SK-N-SH (cell line): ENCODE data around the gene NDUFAF4. TPM values are rescaled to one million over a fixed set of nuclear protein-coding genes. Genes with fewer than 3 reads are reported as not detected.

Source experiments
- CTCF ChIA-PET: fragments of 300-600, 350-600 bp; formaldehyde crosslinking; extraction: SDS; loops from one replicate; lab custom pipeline; 2021; lab: Yijun Ruan, JAX
- POLR2A ChIA-PET: fragments of 350-600 bp; sonication (Branson Sonifier 250); formaldehyde crosslinking; extraction: SDS; loops from one replicate; lab custom pipeline; 2020; ENCODE audit warnings: antibody characterized with exemption, inconsistent platforms; lab: Yijun Ruan, JAX
- DNase-seq: peaks from one replicate; pipeline ENCODE4 v3.0.0; 2012
- H2AFZ ChIP-seq: fragments of 200-600 bp; sonication (generic); 2 replicates; pipeline ENCODE4 v1.8.1; 2016; ENCODE audit warnings: antibody characterized with exemption, mild to moderate bottlenecking, low read depth
- H3F3A ChIP-seq: fragments of 200-600 bp; sonication (generic); replicated peaks from 2 replicates; pipeline ENCODE3; 2016; ENCODE audit warnings: antibody characterized with exemption, mild to moderate bottlenecking; ENCODE audit not compliant: insufficient read depth
- H3K27ac ChIP-seq, 2 experiments: fragments of 200-500 bp in 1 of 2; fragments of 200-600 bp in 1 of 2; sonication (Bioruptor generic) in 1 of 2; sonication (generic), shearing (Covaris generic) in 1 of 2; 2 replicates each; pipeline versions ENCODE4 v1.5.1 to v1.6.1; 2014 to 2016; ENCODE audit warnings: low read depth in 2 of 2, inconsistent platforms in 1 of 2, low read length in 1 of 2, mild to moderate bottlenecking in 1 of 2, mixed read lengths in 1 of 2
- H3K27me3 ChIP-seq: fragments of 200-600 bp; sonication (generic), shearing (Covaris generic); 2 replicates; pipeline ENCODE4 v1.6.1; 2016; ENCODE audit warnings: mixed run types; ENCODE audit not compliant: insufficient read depth
- H3K36me3 ChIP-seq, 2 experiments: fragments of 200-500 bp in 1 of 2; fragments of 200-600 bp in 1 of 2; sonication (Bioruptor generic) in 1 of 2; sonication (generic) in 1 of 2; replicated peaks in 1 of 2; 2 replicates each; pipeline versions ENCODE3 to v1.5.1; 2014 to 2016; ENCODE audit warnings: low read length in 1 of 2, mild to moderate bottlenecking in 1 of 2; ENCODE audit not compliant: insufficient read depth in 2 of 2, control insufficient read depth in 1 of 2
- H3K4me1 ChIP-seq, 2 experiments: fragments of 200-500 bp in 1 of 2; fragments of 200-600 bp in 1 of 2; sonication (Bioruptor generic) in 1 of 2; sonication (generic), shearing (Covaris generic) in 1 of 2; 2 replicates each; pipeline versions ENCODE4 v1.5.1 to v1.6.1; 2014 to 2016; ENCODE audit warnings: low read depth in 1 of 2, low read length in 1 of 2, mixed run types in 1 of 2; ENCODE audit not compliant: insufficient read depth in 2 of 2, control insufficient read depth in 1 of 2
- H3K4me2 ChIP-seq: fragments of 200-600 bp; sonication (generic), shearing (Covaris generic); 2 replicates; pipeline ENCODE4 v1.6.1; 2017; ENCODE audit warnings: mixed run types
- H3K4me3 ChIP-seq, 2 experiments: fragments of 200-500 bp in 1 of 2; fragments of 200-600 bp in 1 of 2; sonication (Bioruptor generic) in 1 of 2; sonication (generic), shearing (Covaris generic) in 1 of 2; 2 replicates each; pipeline versions ENCODE4 v1.5.1 to v1.8.1; 2014 to 2016; ENCODE audit warnings: low read depth in 2 of 2, inconsistent platforms in 1 of 2, low read length in 1 of 2, mild to moderate bottlenecking in 1 of 2, mixed read lengths in 1 of 2, moderate library complexity in 1 of 2
- H3K79me2 ChIP-seq: fragments of 200-600 bp; sonication (generic); 2 replicates; pipeline ENCODE4 v1.8.1; 2017; ENCODE audit warnings: mild to moderate bottlenecking; ENCODE audit not compliant: insufficient read depth
- H3K9ac ChIP-seq: fragments of 200-600 bp; sonication (generic); 2 replicates; pipeline ENCODE4 v1.6.1; 2017; ENCODE audit warnings: mixed run types
- H3K9me2 ChIP-seq: fragments of 200-600 bp; sonication (generic); 2 replicates; pipeline ENCODE4 v1.6.1; 2017; ENCODE audit warnings: mixed run types
- H3K9me3 ChIP-seq: fragments of 200-600 bp; sonication (generic); 2 replicates; pipeline ENCODE4 v1.6.1; 2017; ENCODE audit warnings: mixed run types, mild to moderate bottlenecking, moderate library complexity
- H4K20me1 ChIP-seq: fragments of 200-600 bp; sonication (generic); 2 replicates; pipeline ENCODE4 v1.6.1; 2017; ENCODE audit warnings: mild to moderate bottlenecking, mixed run types; ENCODE audit not compliant: insufficient read depth
- CHD2 ChIP-seq: fragments of 150-350 bp; IDR thresholded peaks from 2 replicates; pipeline ENCODE4 v1.6.1; 2018; ENCODE audit warnings: low read length; ENCODE audit not compliant: partially characterized antibody
- ELF1 ChIP-seq: IDR thresholded peaks from 2 replicates; pipeline ENCODE4 v1.4.0; 2012
- FOSL2 ChIP-seq: IDR thresholded peaks from 2 replicates; pipeline ENCODE4 v1.4.0; 2012; ENCODE audit warnings: low read depth, mild to moderate bottlenecking, moderate library complexity, borderline replicate concordance
- FOXJ3 ChIP-seq: sonication (generic); formaldehyde crosslinking; IDR thresholded peaks from 2 replicates; pipeline ENCODE4 v1.5.1; 2020; ENCODE audit warnings: mild to moderate bottlenecking, missing genetic modification reagents
- GABPA ChIP-seq: IDR thresholded peaks from 2 replicates; pipeline ENCODE4 v1.4.0; 2012; ENCODE audit warnings: low read depth, mild to moderate bottlenecking
- IRF3 ChIP-seq: fragments of 150-350 bp; IDR thresholded peaks from 2 replicates; pipeline ENCODE4 v1.6.1; 2016; ENCODE audit warnings: mild to moderate bottlenecking, low read depth, low read length
- JUND ChIP-seq: IDR thresholded peaks from 2 replicates; pipeline ENCODE4 v1.4.0; 2012
- NRF1 ChIP-seq: IDR thresholded peaks from 2 replicates; pipeline ENCODE4 v1.6.1; 2012; ENCODE audit warnings: low read depth, mild to moderate bottlenecking, low read length
- POLR2AphosphoS5 ChIP-seq: IDR thresholded peaks from 2 replicates; pipeline ENCODE4 v1.6.1; 2012; ENCODE audit warnings: low read depth, low read length
- RAD21 ChIP-seq: IDR thresholded peaks from 2 replicates; pipeline ENCODE4 v1.6.1; 2012; ENCODE audit warnings: mild to moderate bottlenecking, low read length
- RCOR1 ChIP-seq: fragments of 150-350 bp; IDR thresholded peaks from 2 replicates; pipeline ENCODE4 v1.6.1; 2017; ENCODE audit warnings: antibody characterized with exemption, low read length
- RXRA ChIP-seq: IDR thresholded peaks from 2 replicates; pipeline ENCODE4 v1.4.0; 2012; ENCODE audit warnings: low read depth, mild to moderate bottlenecking, borderline replicate concordance
- SMC3 ChIP-seq: IDR thresholded peaks from 2 replicates; pipeline ENCODE4 v1.6.1; 2012; ENCODE audit warnings: low read depth, low read length, improper control_type of control experiment
- TAF1 ChIP-seq: IDR thresholded peaks from 2 replicates; pipeline ENCODE4 v1.6.1; 2012; ENCODE audit warnings: low read depth, mild to moderate bottlenecking, low read length, moderate library complexity, borderline replicate concordance
- YY1 ChIP-seq: IDR thresholded peaks from 2 replicates; pipeline ENCODE4 v1.4.0; 2012; ENCODE audit warnings: low read depth, mild to moderate bottlenecking
- WGBS: methylation state at CpG from one replicate; pipeline ENCODE4 v1.1.6; 2017; ENCODE audit warnings: low lambda C conversion rate; 5-methylcytosine and 5-hydroxymethylcytosine counted together
- polyA plus RNA-seq, 3 experiments: library from polyadenylated mRNA; depleted of rRNA; stranded (reverse); fragments of >200 nt; gene quantifications; 2 replicates each; pipeline ENCODE4 v1.2.3, GENCODE V29; 2012
- TF ChIP-seq, protein P1 (sequence below): fragments of 200-600 bp; sonication (generic); IDR thresholded peaks from 2 replicates; pipeline ENCODE4 v1.6.1; 2017; ENCODE audit warnings: antibody characterized with exemption, mild to moderate bottlenecking, moderate library complexity

Gene NDUFAF4
- polyA plus RNA-seq, 1 of the 3 experiments (the other 2 are of a cell fraction) = 16.7 TPM

GRCh38 chr6:96876886-96877545 lies 20.7 kb downstream of the NDUFAF4 start:
- H3K9me2 ChIP-seq = no peaks in the 10 kb centered on the region
- no peaks in the 10 kb centered on the region for H4K20me1 ChIP-seq
- no peaks in the 10 kb centered on the region for H3F3A ChIP-seq
- H3K27me3 ChIP-seq = no peaks in the 10 kb centered on the region
- no peak overlapping the region for H3K27ac ChIP-seq
- POLR2A ChIA-PET = no interaction called here
- WGBS = 72% methylated on average over 9 of the region's 9 CpGs
- TF ChIP-seq POLR2AphosphoS5 (no peak), ELF1 (no peak), IRF3 (no peak), RXRA (no peak), GABPA (no peak), RAD21 (no peak), FOXJ3 (CRISPR knock-in tag) (no peak), RCOR1 (no peak), CHD2 (no peak), TAF1 (no peak), YY1 (no peak)
- TF ChIP-seq, protein P1, sequence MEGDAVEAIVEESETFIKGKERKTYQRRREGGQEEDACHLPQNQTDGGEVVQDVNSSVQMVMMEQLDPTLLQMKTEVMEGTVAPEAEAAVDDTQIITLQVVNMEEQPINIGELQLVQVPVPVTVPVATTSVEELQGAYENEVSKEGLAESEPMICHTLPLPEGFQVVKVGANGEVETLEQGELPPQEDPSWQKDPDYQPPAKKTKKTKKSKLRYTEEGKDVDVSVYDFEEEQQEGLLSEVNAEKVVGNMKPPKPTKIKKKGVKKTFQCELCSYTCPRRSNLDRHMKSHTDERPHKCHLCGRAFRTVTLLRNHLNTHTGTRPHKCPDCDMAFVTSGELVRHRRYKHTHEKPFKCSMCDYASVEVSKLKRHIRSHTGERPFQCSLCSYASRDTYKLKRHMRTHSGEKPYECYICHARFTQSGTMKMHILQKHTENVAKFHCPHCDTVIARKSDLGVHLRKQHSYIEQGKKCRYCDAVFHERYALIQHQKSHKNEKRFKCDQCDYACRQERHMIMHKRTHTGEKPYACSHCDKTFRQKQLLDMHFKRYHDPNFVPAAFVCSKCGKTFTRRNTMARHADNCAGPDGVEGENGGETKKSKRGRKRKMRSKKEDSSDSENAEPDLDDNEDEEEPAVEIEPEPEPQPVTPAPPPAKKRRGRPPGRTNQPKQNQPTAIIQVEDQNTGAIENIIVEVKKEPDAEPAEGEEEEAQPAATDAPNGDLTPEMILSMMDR = no peak
- TF ChIP-seq, all 33 proteins: peak for 0
- Histone ChIP-seq H3K79me2 (no peaks in the 10 kb centered on the region), H2AFZ (no peak overlapping the region), H3K4me3 (no peak overlapping the region), H3K36me3 (no peaks in the 10 kb centered on the region), H3K4me2 (no peak overlapping the region), H3K4me1 (peaks cover 0 to under 1% of the 10 kb centered on the region in 2 experiments; a peak in 2 of 4 replicates), H3K9ac (no peak overlapping the region), H3K9me3 (no peaks in the 10 kb centered on the region)
- DNase-seq = no peak
- CTCF ChIA-PET = interaction anchor here (1.0 to 1.1 kb wide), 2 partner anchors 8 to 133 kb away, joined by 3 read pairs; no protein-coding TSS in a partner anchor

- Histone ChIP-seq H4K20me1 (no peaks in the 10 kb centered on the region), H3K36me3 (no peaks in the 10 kb centered on the region), H3K4me2 (no peak overlapping the region), H3K9me2 (no peaks in the 10 kb centered on the region), H3K27me3 (no peaks in the 10 kb centered on the region), H3K79me2 (no peaks in the 10 kb centered on the region), H3F3A (no peaks in the 10 kb centered on the region), H3K9me3 (no peaks in the 10 kb centered on the region), H3K4me1 (peaks cover 0 to 2% of the 10 kb centered on the region in 2 experiments; a peak in 2 of 4 replicates), H3K4me3 (no peak overlapping the region), H3K9ac (no peak overlapping the region), H2AFZ (no peak overlapping the region), H3K27ac (no peak overlapping the region)
- CTCF ChIA-PET = no interaction called here
- WGBS = 30% methylated on average over 1 of the region's 1 CpG
- POLR2A ChIA-PET = no interaction called here
- TF ChIP-seq RCOR1 (no peak), SMC3 (no peak), NRF1 (no peak), FOSL2 (no peak), JUND (no peak), RAD21 (no peak)
- TF ChIP-seq, protein P1 = no peak
- no peak for DNase-seq
Observed at GRCh38 chr6:96872976-96873375, 24.7 kb downstream of the NDUFAF4 start.
